HG03175 (cell line): ENCODE measurements around the gene SYTL4.
"Not testable (repeated sequence)": the region's sequence is repeated elsewhere in the genome, so short reads cannot be mapped to it uniquely, and the experiment has no call there.

Experiments used
- ATAC-seq: cut with Tn5 transposase; IDR thresholded peaks from one replicate; pipeline ENCODE4 v1.9.1; 2021; ENCODE audit warnings: mild to moderate bottlenecking, moderate library complexity; ENCODE audit not compliant: unreplicated experiment

SYTL4 gene

DNA sequence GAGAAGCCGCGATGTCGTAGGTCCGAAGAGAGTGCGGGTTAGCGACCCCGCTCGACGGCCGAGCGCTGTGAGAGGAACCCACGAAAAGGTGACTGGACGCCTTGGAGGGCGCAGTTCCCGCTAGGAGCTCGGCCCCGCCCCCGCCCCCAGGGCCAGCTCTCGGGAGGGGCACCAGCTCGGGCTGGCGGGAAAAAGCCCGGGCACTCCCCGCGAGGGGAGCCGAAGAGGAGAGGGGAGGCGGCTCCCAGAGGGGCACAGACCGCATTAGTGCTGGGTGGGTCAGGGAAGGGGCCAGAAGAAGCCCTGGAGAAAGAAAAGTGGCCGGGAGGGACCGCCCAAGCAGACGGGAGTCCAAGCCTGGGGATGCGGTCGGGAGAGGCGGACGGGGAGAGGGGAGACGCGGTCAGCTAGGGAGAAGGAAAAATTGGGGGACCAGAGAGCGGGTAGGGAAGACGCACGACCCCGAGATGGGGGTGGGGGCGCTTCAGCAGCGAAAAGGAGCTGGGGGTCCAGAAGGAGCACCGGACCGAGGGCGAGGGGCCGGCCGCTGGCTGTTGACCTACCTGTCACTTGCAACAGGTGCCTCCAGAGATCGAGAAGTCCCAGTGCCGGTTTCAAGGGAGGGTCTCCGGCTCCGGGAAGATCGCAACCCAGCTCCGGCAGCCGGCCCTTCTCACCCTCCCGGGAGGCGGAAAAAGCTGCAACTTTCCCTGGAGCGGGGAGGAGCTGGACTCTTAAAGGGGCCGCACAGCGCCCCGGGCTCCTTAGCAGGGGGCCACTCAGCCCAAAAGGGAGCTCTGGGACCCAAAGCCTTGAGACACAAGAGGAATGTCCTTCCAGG is at the start of gene SYTL4:
SYTL4 (minus strand) TSS at position 681 of the 841 bp plus-strand sequence. CDS start 30,084 bp downstream, outside the sequence.
- ATAC-seq = no peak

DNA sequence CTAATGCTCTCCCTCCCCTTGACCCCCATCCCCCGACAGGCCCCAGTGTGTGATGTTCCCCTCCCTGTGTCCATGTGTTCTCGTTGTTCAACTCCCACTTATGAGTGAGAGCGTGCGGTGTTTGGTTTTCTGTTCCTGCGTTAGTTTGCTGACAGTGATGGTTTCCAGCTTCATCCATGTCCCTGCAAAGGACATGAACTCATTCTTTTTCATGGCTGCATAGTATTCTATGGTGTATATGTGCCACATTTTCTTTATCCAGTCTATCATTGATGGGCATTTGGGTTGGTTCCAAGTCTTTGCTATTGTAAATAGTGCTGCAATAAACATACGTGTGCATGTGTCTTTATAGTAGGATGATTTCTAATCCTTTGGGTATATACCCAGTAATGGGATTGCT is 37.5 kb upstream of the SYTL4 start:
- not testable (repeated sequence) for ATAC-seq

DNA sequence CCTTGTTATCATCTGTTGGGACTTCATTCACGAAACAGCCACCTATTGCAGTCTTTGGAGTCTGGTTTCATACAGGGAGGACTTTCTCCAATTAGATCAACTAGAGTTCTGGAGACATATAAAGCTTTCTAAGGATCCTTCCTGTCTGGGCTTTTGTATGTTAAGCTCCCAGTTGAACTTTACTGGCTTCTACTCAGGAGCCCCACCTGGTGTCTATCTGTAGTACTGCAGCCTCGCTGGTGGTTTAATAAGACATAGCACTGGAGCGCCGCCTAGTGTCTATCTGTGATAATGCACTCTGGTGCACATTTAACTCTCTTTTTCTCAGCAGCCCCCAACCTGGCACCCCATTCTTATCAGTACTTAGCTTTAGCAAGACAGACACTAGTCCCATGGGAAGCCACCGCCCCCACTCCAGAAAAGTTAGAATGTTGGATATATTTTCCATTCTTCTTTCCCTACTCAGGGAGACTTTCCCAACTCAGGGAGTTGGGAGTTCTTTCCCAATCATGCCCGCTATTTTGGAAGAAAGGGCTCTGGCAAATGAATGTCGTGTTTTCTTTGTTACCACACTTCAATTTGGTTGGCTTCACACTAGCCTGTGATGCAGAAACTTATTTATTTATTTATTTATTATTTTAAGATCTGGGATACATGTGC is 36.9 kb upstream of the SYTL4 start:
- ATAC-seq = no peak

DNA sequence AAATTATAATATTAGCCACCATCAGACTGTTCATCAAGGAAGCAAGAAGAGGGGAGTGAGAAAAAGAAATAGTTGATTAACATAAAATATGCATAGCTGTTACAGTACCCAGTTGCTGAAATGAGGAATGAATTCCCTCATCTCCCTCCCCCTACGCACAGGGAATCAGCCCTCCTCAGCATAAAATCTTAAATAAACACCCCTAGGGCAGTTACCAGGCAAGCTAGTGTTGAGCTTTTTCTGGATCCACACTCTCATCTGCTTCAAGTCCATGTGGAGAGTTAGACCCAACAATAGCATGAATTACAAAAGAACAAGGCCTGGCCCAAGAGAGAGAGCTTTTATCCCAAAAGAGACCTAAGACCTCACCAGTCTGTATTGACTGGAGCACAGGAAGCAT is 19.0 kb upstream of the SYTL4 start:
- no peak for ATAC-seq

DNA sequence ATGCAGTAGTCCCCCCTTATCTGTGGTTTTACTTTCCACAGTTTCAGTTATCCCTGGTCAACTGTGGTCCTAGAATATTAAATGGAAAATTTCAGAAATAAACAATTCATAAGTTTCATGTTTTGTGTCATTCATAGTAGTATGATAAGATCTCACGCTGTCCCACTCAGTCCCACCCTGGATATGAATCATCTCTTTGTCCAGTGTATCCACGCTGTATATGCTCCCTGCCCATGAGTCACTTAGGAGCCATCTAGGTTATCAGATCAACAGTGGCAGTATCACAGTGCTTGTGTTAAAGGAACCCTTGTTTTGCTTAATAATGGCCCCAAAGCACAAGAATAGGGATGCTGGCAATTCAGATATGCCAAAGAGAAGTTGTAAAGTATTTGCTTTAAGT is 16.2 kb upstream of the SYTL4 start:
- no peak for ATAC-seq

DNA sequence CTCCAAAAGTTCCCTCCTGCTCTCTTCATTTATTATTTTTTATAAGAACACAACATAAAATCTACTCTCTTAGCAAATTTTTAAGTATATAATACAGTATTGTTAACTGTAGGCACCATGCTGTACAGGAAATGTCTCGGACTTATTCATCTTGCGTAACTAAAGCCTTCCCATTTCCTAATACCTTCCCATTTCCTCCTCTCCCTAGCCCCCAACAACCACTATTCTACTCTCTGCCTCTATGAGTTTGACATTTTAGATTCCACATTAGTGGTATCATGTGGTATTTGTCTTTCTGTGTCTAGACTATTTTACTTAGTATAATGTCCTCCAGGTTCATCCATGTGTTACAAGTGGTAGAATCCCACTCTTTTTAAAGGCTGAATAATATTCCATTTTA is 15.8 kb upstream of the SYTL4 start:
- ATAC-seq = no peak

DNA sequence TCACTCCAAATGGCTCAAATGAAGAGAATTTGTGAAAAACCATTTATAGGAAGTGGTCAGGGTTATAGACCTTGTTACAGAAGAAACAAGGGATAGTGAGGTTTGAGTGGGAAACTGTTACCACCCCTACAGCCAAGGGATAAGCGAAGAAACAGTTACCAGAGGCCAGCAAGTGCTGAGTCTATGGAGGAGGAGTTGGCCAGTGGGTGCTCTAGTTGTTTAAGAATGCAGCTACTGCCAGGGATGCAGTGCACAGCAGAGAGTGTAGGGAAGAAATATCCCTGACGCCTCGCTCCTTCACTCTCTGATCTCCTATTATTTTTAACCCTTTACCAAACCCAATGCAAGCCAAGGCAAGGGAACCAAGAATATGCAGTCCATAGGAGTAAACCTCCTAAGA is 15.2 kb upstream of the SYTL4 start:
- ATAC-seq = no peak

DNA sequence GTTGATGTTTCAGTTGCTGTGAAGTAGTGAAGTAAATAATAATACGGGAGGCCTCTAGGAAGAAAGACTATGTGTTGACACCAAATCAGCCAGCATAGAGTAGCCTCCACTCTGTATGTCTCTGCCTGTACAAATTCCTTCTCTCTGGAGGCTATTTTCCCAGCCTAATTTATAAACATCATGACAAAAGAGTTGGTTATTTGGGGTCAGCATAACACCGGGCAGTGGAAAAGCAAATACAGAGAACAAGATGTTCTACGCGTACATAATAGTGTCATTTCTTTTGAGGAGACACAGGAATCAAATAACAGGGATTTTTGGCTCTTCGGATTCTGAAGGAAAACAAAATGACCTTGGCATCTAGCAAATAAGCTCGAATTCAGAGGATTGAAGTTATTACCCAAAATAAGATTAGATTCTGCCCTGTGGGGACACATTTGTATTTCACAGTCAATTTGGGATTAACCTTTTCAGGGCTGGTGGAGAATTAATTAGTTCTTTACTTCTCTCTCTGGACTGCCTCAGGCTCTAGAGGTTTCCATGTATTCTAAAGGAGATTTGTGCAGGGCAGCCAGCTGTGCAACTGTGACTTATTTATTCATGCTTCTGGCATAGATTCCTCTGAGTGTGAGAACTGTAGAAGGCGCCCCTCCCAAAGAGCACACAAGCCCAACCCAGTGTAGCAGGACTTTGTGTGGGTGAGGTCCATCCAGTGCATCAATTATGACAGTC is 14.1 kb upstream of the SYTL4 start:
- no peak for ATAC-seq

DNA sequence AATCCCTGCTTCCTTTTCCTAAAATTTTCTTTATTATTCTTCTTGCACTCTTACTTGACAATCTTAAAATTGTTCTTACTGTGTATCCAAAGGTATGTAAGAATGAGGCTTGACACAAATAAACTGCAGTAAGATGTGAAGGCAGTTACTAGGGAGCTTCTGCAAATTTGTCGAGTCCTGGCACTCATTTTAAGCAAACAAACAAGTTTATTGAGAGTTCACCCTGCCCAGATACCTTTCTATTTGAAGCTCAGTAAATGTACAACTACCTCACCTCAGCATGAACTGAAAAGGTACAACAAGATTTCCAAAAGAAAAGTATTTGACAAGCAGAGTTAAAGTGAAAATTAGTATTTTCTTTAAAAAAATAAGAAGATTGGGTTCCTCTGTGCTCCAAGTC is 13.3 kb upstream of the SYTL4 start:
- ATAC-seq = no peak

DNA sequence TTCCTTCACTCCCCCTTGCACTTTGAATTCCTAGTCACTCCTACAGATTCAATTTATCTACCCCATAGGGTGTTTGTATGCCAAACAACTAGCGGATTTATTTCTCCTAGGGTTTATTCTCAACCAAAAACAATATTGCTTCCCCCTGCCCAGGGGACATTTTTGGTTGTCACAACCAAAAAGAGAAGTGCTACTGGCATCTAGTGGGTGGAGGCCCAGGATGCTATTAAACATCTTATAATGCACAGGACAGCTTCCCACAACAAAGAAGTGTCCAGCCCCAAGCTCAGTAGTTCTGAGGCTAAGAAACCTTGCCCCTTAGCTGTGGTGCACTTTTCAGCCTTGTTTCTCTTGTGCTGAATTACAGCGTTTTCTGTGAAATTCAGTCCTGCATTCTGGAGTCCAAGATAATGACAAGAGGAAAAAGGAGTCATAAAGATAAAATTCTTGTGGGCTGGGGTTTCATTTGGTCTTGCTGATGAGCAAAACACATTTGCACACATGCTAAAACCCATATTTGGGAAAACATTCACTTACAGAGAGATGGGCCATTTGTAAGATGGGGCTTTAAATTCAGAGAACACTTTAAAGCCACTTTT is 11.2 kb upstream of the SYTL4 start:
- ATAC-seq = no peak

DNA sequence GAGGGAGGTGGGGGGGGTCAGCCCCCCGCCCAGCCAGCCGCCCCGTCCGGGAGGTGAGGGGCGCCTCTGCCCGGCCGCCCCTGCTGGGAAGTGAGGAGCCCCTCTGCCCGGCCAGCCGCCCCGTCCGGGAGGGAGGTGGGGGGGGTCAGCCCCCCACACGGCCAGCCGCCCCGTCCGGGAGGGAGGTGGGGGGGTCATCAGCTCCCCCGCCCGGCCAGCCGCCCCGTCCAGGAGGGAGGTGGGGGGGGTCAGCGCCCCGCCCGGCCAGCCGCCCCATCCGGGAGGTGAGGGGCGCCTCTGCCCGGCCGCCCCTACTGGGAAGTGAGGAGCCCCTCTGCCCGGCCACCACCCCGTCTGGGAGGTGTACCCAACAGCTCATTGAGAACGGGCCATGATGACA is 7.9 kb downstream of the SYTL4 start:
- ATAC-seq = not testable (repeated sequence)

DNA sequence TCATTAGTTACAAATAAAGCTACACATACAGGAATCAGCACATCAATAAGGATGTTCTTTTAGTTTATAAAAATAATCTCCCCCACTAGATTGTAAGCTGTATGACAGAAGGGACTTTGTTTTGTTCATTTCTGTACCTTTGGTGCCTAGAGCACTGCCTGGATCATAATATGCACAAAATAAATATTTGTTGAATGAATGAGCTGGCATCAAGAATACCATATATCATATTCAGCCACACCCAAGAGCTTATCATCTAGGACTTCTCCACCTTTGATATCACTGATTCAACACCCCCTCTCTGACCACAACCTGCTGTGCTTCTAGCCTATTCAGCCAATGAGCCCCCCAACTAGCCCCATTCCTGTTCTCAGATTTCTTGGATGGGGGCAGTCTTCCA is 10.6 kb downstream of the SYTL4 start:
- no peak for ATAC-seq

DNA sequence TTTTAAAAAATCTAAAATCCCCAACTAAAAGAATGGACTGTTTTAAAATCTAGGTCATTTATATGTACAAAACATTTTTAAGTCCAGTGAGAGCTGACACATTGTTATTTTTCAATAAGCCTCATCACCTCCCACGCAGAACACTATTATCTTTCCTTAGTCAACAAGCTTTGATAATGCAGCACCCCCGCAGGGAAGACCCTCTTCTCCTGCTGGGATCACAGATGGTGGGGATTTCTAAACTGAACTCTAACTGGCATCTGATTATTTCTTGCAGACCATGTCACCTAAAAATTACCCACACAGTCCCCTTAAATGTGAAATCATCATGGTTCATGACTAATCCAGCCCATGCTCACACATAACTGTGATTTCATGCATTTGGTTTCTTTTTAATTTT is 11.6 kb downstream of the SYTL4 start:
- ATAC-seq = no peak

DNA sequence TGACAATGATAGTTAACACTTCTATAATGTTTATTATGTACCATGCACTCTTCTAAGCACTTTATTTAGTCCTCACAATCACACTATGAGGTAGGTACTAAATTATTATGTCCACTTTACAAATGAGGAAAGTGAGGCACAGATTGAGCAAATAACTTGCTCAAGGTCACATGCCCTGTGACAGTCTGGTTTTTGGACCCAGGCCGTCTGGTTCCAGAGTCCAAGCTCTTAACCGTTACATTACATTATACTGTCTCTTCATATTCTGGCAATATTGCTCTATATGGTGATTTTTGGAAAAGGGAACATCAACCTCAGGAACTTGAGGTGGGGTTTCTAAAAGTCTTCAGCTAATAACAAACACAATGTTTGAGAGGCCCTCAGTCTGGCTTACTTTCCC is 12.8 kb downstream of the SYTL4 start:
- ATAC-seq = no peak

DNA sequence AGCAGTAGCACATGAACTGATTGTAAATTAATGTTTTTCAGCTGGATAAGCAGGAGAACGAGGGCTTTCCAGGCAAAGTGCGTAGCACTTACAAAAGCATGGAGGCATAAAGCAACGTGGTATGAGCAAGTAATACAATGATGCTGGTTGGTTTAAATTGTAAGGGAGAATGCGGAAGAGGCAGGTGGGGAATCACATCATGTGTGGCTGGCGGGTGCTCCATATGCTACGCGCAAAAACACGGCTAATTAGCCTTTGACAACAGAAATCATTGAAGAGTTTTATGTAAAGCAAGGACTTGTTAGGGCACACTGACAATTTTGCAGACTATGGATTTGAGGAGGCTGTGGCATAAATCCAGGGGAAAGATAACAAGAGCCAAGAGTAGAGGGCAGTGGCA is 14.6 kb downstream of the SYTL4 start:
- ATAC-seq = no peak

DNA sequence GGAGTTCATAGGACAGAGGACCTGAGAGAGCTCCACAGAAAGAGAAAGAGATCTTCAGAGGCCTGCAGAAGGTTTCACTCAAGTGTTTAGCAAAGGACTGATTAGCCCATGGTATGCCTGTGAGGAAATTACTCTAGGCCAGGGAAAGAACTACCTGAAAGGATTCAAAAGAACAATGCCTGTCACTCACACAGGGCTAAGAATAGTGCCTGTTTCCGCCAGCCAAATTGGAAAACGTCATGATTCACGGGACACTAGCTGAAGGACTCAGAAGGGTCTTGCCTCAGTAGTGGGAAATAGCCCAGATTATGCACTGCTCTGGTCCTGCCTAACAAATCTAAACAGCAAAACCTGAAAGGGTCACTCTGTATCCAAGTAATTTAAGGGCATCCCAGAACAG is 21.1 kb downstream of the SYTL4 start:
- no peak for ATAC-seq

DNA sequence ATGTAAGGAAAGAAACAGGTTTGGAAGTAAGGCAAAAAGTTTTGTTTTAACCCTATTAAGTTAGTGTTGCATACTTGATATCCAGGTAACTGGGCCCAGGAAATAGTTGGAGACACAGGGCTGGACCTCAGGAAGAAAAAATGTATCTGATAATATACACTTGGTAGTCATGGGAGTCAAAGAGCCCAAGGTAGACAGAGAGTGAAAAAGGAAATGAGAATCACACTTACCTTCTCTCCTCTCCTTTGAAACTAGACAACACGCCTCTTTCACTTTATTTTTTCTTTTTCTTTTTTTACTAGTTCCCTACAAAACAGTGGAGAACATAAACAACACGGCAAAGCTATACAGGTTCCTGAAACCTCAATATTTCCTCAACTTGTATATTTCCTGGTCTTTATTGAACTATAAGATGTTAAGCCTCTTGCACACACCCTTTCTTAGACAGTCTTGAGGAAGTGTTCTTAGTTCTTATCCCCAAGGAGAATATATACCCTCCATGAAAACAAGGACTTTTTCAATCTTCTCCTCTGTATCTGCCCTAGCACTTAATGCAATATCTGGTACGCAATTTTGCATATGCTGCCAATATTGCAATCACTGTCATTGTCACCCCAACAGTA is 27.2 kb downstream of the SYTL4 start:
- no peak for ATAC-seq

DNA sequence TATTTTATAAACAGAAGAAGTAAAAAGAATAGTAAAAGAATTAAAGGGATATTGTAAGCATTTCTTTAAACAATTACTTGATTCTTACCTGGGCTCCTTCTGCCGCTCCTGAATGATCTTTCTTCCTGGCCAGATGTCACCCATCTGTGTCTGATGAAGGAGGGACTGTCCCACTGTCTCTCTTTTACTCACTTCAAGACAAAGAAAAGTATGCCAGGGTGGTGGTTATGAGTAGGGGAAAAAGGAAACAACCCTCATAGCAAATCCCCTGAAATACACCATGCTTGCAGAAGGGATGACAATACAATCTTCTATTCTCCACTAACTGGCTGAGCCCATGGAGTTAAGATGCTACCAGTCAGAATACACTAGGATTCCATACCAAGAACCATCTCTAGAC is 31.1 kb downstream of the SYTL4 start:
- no peak for ATAC-seq

DNA sequence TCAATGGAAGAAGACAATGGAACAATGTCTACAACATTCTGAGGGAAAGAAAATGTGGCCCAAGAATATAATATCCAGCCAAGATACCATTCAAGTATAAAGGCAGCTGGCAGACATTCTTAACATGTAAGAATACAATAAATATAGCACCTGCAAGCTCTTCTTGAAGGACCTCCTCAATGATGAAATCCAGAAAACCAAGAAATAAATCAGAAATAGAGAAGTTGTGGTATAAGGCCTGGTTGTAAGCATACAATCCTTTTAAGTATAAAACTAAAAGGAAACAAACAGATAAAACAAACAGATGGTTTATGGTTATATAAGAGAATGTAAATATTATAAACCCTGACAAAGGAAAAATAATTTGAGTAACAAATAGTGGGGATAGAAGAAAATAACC is 33.4 kb downstream of the SYTL4 start:
- ATAC-seq = no peak

DNA sequence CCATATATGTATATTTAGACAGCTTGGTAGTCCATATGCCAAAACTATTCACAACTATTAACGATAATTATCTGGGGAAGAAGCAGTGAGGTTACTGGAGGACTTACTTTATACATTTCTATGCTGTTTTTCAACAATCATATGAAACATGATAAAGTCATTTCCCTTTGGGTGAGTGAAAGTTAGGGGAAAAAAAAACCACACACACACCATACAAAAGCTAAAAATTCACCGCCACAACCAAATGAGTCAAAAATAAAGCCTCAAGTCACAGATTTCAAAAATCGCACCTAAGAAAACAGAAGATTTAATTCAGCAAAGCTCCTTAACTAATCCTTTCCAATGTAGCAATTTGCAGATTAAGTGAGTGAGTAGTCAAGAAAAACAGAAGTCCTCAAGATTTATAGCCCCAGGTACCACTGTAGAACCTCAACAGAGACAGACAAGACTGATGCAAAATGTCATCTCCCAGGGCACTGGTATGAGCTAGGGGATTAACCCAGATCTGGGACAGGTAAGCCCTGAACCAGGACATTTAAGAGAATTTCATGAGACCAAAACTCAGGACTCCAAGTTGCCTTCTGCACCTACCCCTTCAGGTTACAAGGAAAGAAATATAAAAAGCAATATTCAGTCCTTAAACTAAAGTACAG is 35.1 kb downstream of the SYTL4 start:
- no peak for ATAC-seq
